Uterus (tissue), 4 donors: ENCODE data around the gene GALNT15. TPM values are rescaled to one million over a fixed set of nuclear protein-coding genes. Genes with fewer than 3 reads are reported as not detected.

Experiments used
- DNase-seq, 2 donors: peaks; one replicate each; pipeline ENCODE4 v3.0.0-alpha.2; 2019 to 2020
- H3K27ac ChIP-seq, 2 donors: fragments of 200-600 bp; sonication (generic); 1 replicate in 1 of 2; 2 replicates in 1 of 2; pipeline ENCODE4 v1.5.1; 2016 to 2018
- H3K27me3 ChIP-seq, 2 donors: fragments of 200-600 bp; sonication (generic); one replicate each; pipeline ENCODE4 v1.5.1; 2018 to 2019; ENCODE audit warnings: control low read depth in 1 of 2
- H3K36me3 ChIP-seq, 2 donors: fragments of 200-600 bp; sonication (generic); one replicate each; pipeline ENCODE4 v1.5.1; 2019; ENCODE audit warnings: control low read depth in 1 of 2
- H3K4me1 ChIP-seq, 2 donors: fragments of 200-600 bp; sonication (generic); one replicate each; pipeline ENCODE4 v1.5.1; 2018 to 2019; ENCODE audit warnings: control low read depth in 1 of 2
- H3K4me3 ChIP-seq, 2 donors: fragments of 200-600 bp; sonication (generic); 1 replicate in 1 of 2; 2 replicates in 1 of 2; pipeline ENCODE4 v1.5.1; 2018 to 2019; ENCODE audit warnings: mild to moderate bottlenecking in 1 of 2
- H3K9me3 ChIP-seq, 2 donors: fragments of 200-600 bp; sonication (generic); one replicate each; pipeline ENCODE4 v1.5.1; 2019; ENCODE audit warnings: control low read depth in 1 of 2
- CTCF ChIP-seq, 4 experiments: fragments of 200-600 bp in 2 of 4; fragments of 450-650 bp in 2 of 4; sonication (generic) in 2 of 4; IDR thresholded peaks; one replicate each; pipeline ENCODE4 v1.5.1; 2016 to 2019; ENCODE audit warnings: antibody characterized with exemption in 4 of 4, mild to moderate bottlenecking in 2 of 4, moderate library complexity in 1 of 4
- POLR2A ChIP-seq, 2 donors: fragments of 450-650 bp; IDR thresholded peaks; one replicate each; pipeline ENCODE4 v1.6.1; 2016; ENCODE audit warnings: antibody characterized with exemption in 2 of 2, mild to moderate bottlenecking in 1 of 2, moderate library complexity in 1 of 2
- intact Hi-C: fragments of 100-400 bp; cut with DNase I; formaldehyde crosslinking; loops from one replicate; pipeline ENCODE4 v1.15.1; 2023; ENCODE audit warnings: low total_unique reads
- total RNA-seq, 4 donors: library from RNA; depleted of rRNA in 3 of 4; stranded (reverse); fragments of >200 nt in 3 of 4; gene quantifications; one replicate each; pipeline versions ENCODE4 v1.1.0 to v1.2.4, GENCODE V29; 2014 to 2023
- donor health status: DM: yes; HTN: yes; CAD: no.

GALNT15 gene
- total RNA-seq, 4 donors from 2014 or later: 6.6 to 85.2 (median 53.3) TPM

DNA sequence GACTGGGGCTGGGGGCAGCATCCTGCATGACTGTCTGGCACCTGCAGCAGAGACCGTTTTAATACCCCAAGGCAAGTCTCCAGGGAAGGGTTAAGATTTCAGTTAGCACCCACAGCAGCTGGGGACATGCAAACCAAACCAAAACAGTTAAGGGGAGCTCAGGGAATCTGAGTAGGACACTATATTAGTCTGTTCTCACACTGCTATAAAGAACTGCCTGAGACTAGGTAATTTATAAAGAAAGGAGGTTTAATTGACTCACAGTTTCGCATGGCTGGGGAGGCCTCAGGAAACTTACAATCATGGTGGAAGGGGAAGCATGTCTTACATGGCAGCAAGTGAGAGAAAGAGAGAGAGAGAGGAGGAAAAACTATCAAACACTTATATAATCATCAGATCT, 25.3 kb downstream of the GALNT15 start:
- Histone ChIP-seq H3K27ac (no peak overlapping the region), H3K27me3 (no peaks in the 10 kb centered on the region), H3K36me3 (no peaks in the 10 kb centered on the region), H3K9me3 (no peaks in the 10 kb centered on the region), H3K4me3 (no peak overlapping the region), H3K4me1 (no peaks in the 10 kb centered on the region)
- intact Hi-C loops: no loop called here
- no peak for DNase-seq
- TF ChIP-seq CTCF (IDR thresholded peaks at IDR 0.05) (no peak), POLR2A (IDR thresholded peaks at IDR 0.05) (no peak)

DNA sequence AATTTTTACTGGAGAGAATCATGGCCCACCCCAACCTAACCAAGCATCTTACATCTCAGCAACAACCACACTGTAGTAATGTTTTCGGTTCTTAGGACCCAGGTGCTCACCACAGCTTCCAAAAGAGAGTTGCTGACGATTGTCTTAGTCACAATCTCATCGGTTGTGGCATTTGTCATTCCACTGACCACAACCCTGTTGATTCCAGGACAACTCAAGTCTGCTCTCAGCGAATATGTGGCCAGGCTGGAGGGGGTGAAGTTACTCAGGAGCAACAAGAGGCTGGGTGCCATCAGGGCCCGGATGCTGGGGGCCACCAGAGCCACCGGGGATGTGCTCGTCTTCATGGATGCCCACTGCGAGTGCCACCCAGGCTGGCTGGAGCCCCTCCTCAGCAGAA, 25.9 kb downstream of the GALNT15 start:
- no peaks in the 10 kb centered on the region for H3K9me3 ChIP-seq
- no peak overlapping the region for H3K27ac ChIP-seq
- DNase-seq: no peak
- no peaks in the 10 kb centered on the region for H3K36me3 ChIP-seq
- intact Hi-C loops: no loop called here
- no peaks in the 10 kb centered on the region for H3K27me3 ChIP-seq
- no peak for TF ChIP-seq POLR2A (IDR thresholded peaks at IDR 0.05)
- no peak for TF ChIP-seq CTCF (IDR thresholded peaks at IDR 0.05)
- no peaks in the 10 kb centered on the region for H3K4me1 ChIP-seq
- no peak overlapping the region for H3K4me3 ChIP-seq

- Histone ChIP-seq H3K27ac (no peak overlapping the region), H3K36me3 (no peaks in the 10 kb centered on the region), H3K9me3 (no peaks in the 10 kb centered on the region), H3K4me3 (no peak overlapping the region), H3K27me3 (no peaks in the 10 kb centered on the region), H3K4me1 (no peaks in the 10 kb centered on the region)
- TF ChIP-seq CTCF (IDR thresholded peaks at IDR 0.05): no peak
- TF ChIP-seq POLR2A (IDR thresholded peaks at IDR 0.05): no peak
- intact Hi-C loops: no loop called here
- DNase-seq: no peak
Measured at GRCh38 chr3:16203031-16203430, 28.6 kb downstream of the GALNT15 start.

DNA sequence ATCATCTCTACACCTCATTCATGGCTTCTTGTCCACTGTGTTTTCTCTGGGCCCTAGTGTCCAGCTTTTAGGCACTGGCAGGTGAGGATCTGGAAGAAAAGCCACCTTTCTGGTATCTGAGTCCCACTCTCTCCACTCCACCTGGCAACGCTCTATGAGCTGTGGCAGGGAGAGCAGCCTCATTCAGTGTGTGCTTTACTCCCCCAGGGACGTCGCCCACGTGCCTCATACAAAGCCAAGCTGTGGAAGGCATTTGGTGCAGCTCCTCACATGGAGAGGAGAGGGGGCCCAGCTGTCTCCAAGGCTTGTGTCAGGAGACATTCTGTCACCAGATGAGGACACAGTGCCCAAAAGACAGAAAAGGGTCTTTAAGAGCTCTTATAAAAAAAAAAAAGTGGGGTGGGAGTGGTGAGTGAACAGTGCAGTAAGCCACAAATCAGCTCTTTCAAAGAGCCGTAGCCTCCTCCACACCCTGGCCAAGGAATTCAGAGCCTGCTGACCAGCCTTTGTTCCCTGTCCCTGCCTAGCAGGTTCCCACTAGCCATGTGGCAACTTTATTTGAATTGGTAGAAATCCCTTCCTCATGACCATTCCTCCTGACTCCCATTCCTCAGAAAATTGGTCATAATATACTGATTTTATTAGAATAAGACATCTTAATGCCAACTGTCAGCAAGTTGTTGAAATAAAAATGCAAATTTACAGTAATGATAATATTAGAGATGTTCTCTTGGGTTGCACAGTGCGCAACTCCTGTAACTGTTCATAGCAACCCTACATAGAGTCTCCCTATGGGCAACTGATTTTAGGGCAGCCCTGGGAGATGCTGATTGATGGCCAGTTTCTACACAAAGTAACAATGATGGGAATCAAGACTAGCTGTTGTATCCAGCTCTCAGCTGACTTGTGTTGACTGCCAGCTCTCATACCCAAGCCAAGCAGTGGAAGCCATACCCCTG, 29.5 kb downstream of the GALNT15 start:
- no peaks in the 10 kb centered on the region for H3K9me3 ChIP-seq
- TF ChIP-seq CTCF (IDR thresholded peaks at IDR 0.05) (no peak), POLR2A (IDR thresholded peaks at IDR 0.05) (no peak)
- no peaks in the 10 kb centered on the region for H3K36me3 ChIP-seq
- H3K27me3 ChIP-seq: no peaks in the 10 kb centered on the region
- intact Hi-C loops: no loop called here
- no peak overlapping the region for H3K4me3 ChIP-seq
- no peak for DNase-seq
- no peak overlapping the region for H3K27ac ChIP-seq
- no peaks in the 10 kb centered on the region for H3K4me1 ChIP-seq

DNA sequence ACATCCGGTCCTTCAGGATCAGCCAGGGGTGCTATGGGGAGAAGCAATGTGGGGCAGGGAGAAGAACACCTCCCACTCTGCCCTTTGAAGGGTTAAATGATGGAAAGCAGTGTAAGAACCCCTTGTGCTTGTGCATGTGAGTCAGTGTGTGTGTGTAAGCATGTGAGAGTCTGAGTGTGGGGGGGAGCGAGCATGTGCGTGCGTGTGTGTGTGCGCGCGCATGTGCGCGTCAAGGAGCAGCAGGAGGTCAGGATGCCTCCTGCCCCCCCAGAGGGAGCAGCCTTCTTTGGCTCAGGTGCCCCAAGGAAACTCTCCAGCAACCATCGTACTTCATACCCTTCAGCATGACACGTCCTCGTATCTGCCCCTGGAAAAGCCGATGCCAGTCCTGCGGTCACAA, 30.3 kb downstream of the GALNT15 start:
- Histone ChIP-seq H3K9me3 (no peaks in the 10 kb centered on the region), H3K4me1 (no peaks in the 10 kb centered on the region), H3K4me3 (no peak overlapping the region), H3K27ac (no peak overlapping the region), H3K36me3 (no peaks in the 10 kb centered on the region), H3K27me3 (no peaks in the 10 kb centered on the region)
- TF ChIP-seq CTCF (IDR thresholded peaks at IDR 0.05): no peak
- no peak for TF ChIP-seq POLR2A (IDR thresholded peaks at IDR 0.05)
- no peak for DNase-seq
- intact Hi-C loops: no loop called here
